ENCODE data around the gene TMEM140. TPM values are rescaled to one million over a fixed set of nuclear protein-coding genes. Genes with fewer than 3 reads are reported as not detected.

The TMEM140 gene
- polyA plus RNA-seq, 1 donor (not counting 4 experiments of a cell fraction or from before 2014, with no cell fraction given), result 0.17 TPM

GRCh38 chr7:135189961-135190360 is 42.1 kb downstream of the TMEM140 start:
- H3K9me3 ChIP-seq (ENCODE audit: control insufficient read depth, low read depth, low read length), result no peaks in the 10 kb centered on the region
- H3K36me3 ChIP-seq (ENCODE audit: control insufficient read depth in 2 of 2, extremely low read depth in 1 of 2, insufficient read depth in 2 of 2, low read length in 2 of 2), result peaks cover 24 to 36% of the 10 kb centered on the region in 2 experiments
- no peaks in the 10 kb centered on the region for H4K20me1 ChIP-seq (ENCODE audit: control insufficient read depth, extremely low read depth, insufficient read depth, low read length)
- H3K4me2 ChIP-seq (ENCODE audit: control insufficient read depth, extremely low read depth, insufficient read depth, low read depth, low read length), result peak overlapping the region; percentile 59
- peaks cover 55% of the 10 kb centered on the region for H3K4me1 ChIP-seq (ENCODE audit: control insufficient read depth, extremely low read depth, insufficient read depth, low read length)
- no peak overlapping the region for H3K9ac ChIP-seq (ENCODE audit: control insufficient read depth, extremely low read depth, insufficient read depth, low read length)
- no peak overlapping the region for H2AFZ ChIP-seq (ENCODE audit: control insufficient read depth, low read length)
- no peaks in the 10 kb centered on the region for H3K27me3 ChIP-seq (ENCODE audit: control insufficient read depth, extremely low read depth, insufficient read depth, low read length)
- peaks cover 3% of the 10 kb centered on the region for H3K79me2 ChIP-seq (ENCODE audit: control insufficient read depth, insufficient read depth, low read length)
- DNase-seq (ENCODE audit: low read depth, low spot score) (no peak), FAIRE-seq (peak; percentile 46)
- H3K9me1 ChIP-seq (ENCODE audit: control insufficient read depth, extremely low read depth, insufficient read depth, low read length), result peaks cover 2% of the 10 kb centered on the region
- peak overlapping the region in 1 of 3 experiments; percentile 48 for H3K4me3 ChIP-seq (ENCODE audit: control insufficient read depth in 2 of 3, extremely low read depth in 1 of 3, insufficient read depth in 2 of 3, low read depth in 1 of 3, low read length in 3 of 3)
- TF ChIP-seq CTCF (optimal IDR thresholded peaks at IDR 0.05 in 1 of 3, IDR thresholded peaks at IDR 0.05 in 1 of 3, conservative IDR thresholded peaks at IDR 0.05 in 1 of 3; ENCODE audit: extremely low read depth in 1 of 3, insufficient read depth in 2 of 3, low read length in 3 of 3), result no peak
- no peak for TF ChIP-seq EZH2 (IDR thresholded peaks at IDR 0.05; ENCODE audit: low read length)
- dilution Hi-C loops (cut with MboI; ENCODE audit: extremely low pct_ligation_motif_present, low sequenced_read_pairs), result no loop called here
- peak overlapping the region; percentile 62 for H3K27ac ChIP-seq (ENCODE audit: control insufficient read depth, insufficient read depth, low read length)

GRCh38 chr7:135190703-135191102 is 42.8 kb downstream of the TMEM140 start:
- no peaks in the 10 kb centered on the region for H3K27me3 ChIP-seq (ENCODE audit: control insufficient read depth, extremely low read depth, insufficient read depth, low read length)
- H4K20me1 ChIP-seq (ENCODE audit: control insufficient read depth, extremely low read depth, insufficient read depth, low read length), result no peaks in the 10 kb centered on the region
- peak overlapping the region; percentile 62 for H3K27ac ChIP-seq (ENCODE audit: control insufficient read depth, insufficient read depth, low read length)
- peaks cover 55% of the 10 kb centered on the region for H3K4me1 ChIP-seq (ENCODE audit: control insufficient read depth, extremely low read depth, insufficient read depth, low read length)
- DNase-seq (ENCODE audit: low read depth, low spot score), result no peak
- no peak for TF ChIP-seq CTCF (optimal IDR thresholded peaks at IDR 0.05 in 1 of 3, IDR thresholded peaks at IDR 0.05 in 1 of 3, conservative IDR thresholded peaks at IDR 0.05 in 1 of 3; ENCODE audit: extremely low read depth in 1 of 3, insufficient read depth in 2 of 3, low read length in 3 of 3)
- no peak for TF ChIP-seq EZH2 (IDR thresholded peaks at IDR 0.05; ENCODE audit: low read length)
- peaks cover 2% of the 10 kb centered on the region for H3K9me1 ChIP-seq (ENCODE audit: control insufficient read depth, extremely low read depth, insufficient read depth, low read length)
- peak; percentile 80 for FAIRE-seq
- H3K4me2 ChIP-seq (ENCODE audit: control insufficient read depth, extremely low read depth, insufficient read depth, low read depth, low read length), result peak overlapping the region; percentile 59
- H3K36me3 ChIP-seq (ENCODE audit: control insufficient read depth in 2 of 2, extremely low read depth in 1 of 2, insufficient read depth in 2 of 2, low read length in 2 of 2), result peaks cover 22 to 35% of the 10 kb centered on the region in 2 experiments
- no peak overlapping the region for H3K9ac ChIP-seq (ENCODE audit: control insufficient read depth, extremely low read depth, insufficient read depth, low read length)
- peaks cover 3% of the 10 kb centered on the region for H3K79me2 ChIP-seq (ENCODE audit: control insufficient read depth, insufficient read depth, low read length)
- no peaks in the 10 kb centered on the region for H3K9me3 ChIP-seq (ENCODE audit: control insufficient read depth, low read depth, low read length)
- peak overlapping the region; percentile 10 for H2AFZ ChIP-seq (ENCODE audit: control insufficient read depth, low read length)
- dilution Hi-C loops (cut with MboI; ENCODE audit: extremely low pct_ligation_motif_present, low sequenced_read_pairs), result no loop called here
- H3K4me3 ChIP-seq (ENCODE audit: control insufficient read depth in 2 of 3, extremely low read depth in 1 of 3, insufficient read depth in 2 of 3, low read depth in 1 of 3, low read length in 3 of 3), result peak overlapping the region in 2 of 3 experiments; percentile 20 to 48
